ENCODE results near the gene DUS2. TPM values are rescaled to one million over a fixed set of nuclear protein-coding genes. Genes with fewer than 3 reads are reported as not detected.

DUS2 gene
- total RNA-seq (ENCODE audit: low replicate concordance), result 11.7 and 14.4 TPM in 2 replicates

DNA sequence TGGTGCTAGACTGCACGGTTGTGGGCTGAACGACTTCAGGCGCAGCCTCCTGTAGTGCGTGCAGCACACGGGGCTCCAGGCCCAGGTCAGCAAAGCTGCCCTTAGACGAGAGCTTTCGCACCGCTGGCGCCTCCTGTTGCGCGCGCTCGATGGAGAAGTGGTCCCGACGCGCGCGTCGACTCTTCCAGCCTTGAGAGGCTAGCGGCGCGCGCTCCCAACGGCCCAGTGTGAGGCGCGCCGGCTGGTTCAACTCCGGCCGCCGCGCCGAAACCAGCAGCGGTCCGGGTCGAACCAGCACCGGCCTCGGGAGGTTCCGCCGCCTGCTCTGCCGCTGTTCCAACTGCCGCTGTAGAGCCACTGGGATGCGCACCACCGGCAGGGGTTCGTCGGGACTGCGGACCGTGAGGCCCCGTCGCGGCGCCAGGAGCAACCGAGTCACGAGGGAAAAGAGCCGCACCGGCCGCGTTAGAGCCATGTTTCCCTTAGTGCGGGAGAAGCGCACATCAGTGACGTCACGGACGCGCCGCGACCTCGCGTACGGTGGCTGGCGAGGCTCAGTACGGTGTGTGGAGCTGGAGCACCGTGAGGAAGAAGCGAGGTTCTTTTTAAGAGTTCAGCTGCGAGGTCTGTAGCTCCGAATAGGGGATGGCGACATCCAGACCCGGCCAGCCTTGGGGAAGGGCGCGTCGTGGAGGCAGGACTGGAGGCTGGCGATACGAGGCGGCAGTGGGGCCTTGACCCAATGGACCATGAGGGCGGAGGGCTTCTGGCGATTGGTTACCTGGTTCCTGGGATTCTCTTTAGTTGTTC, at the start of gene DUS2, which contains the start of gene DDX28:
Gene DUS2, plus strand, starts transcription at position 557 of the 810 bp plus-strand sequence. CDS start 14,740 bp downstream, outside the sequence.
Gene DDX28, minus strand, starts transcription at position 505 of the 810 bp plus-strand sequence. Its CDS starts 30 bp downstream, at position 475.

DNA sequence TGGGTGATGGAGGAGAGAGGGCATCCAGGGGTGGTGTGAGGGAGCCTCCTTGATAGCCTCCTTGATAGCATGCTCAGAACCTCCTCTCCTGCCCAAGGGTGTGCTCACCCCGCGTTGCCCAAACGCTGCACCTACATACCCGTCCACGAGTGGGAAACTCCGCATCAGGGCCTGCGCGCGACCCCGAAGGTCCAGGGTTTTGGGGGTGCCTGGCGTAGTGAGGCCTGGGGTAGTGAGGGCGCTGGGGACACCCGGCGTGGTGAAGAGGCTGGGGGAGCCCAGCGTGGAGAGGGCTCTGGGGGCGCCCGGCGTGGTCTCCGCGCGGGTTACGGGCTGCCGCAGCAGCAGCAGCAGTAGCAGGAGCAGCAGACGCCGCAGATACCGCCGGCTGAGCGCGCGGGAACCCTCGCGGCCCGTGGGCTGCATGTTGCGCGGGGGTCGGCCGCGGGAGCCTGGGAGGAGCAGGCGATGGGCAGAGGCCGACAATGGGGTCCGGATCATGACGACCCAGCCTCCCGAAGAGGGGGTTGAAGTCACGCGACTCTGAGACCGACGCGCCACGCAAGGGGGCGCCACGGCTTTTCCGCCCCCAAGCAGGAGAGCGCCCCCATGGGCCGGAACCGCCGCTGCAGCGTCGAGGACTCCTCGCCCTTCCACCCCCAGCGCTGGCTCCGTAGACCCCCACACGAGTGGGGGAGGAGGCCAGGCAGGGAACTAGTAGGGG, 43.0 kb upstream of the DUS2 start, which contains the start of gene DPEP3:
Gene DPEP3, minus strand, starts transcription at position 545 of the 724 bp plus-strand sequence. Its CDS starts 119 bp downstream, at position 426.

DNA sequence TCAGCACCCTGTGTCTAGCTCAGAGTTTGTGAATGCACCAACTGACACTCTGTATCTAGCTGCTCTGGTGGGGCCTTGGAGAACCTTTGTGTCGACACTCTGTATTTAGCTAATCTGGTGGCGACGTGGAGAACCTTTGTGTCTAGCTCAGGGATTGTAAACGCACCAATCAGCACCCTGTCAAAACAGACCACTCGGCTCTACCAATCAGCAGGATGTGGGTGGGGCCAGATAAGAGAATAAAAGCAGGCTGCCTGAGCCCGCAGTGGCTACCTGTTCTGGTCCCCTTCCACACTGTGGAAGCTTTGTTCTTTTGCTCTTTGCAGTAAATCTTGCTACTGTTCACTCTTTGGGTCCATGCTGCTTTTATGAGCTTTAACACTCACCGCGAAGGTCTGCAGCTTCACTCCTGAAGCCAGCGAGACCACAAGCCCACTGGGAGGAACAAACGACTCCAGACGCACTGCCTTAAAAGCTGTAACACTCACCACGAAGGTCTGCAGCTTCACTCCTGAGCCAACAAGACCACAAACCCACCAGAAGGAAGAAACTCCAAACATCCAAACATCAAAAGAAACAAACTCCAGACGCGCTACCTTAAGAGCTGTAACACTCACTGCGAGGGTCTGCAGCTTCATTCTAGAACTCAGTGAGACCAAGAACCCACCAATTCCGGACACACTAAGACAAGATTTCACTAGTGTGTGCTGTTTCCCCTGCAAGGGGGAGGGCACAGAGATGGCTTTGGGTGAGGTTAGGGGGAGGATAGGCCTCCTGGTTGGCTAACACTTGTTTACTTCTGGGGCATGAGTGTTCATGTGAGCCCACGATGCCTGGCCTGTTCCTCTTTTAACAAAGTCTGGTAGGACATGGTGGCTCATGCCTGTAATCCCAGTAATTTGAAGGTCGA, 24.1 kb upstream of the DUS2 start, which contains the start of gene DPEP2:
Gene DPEP2, minus strand, starts transcription at position 706 of the 910 bp plus-strand sequence. CDS start 6,272 bp downstream, outside the sequence.

DNA sequence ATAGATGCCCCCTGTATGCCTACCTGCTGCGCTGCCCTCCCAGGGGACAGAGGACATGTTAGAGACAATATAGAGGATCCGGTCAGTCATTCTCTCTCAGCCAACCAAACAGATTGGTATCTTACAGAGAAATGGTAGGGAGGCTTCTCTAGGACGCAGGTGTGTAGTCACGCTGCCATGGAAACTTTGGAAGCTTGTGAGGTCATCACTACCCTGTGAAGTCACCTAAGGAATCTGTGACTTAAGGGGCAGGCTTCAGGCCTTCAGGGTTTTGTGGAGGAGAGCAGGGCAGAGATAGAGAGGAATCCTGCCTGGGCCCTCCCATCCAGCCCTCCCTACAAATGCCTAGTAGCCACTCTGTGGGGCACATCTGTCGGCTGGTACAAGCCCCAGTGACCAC, 7.4 kb upstream of the DUS2 start, which contains the start of gene DPEP2NB:
Gene DPEP2NB, minus strand, starts transcription at position 231 of the 400 bp plus-strand sequence. Its CDS starts 141 bp downstream, at position 90.

DNA sequence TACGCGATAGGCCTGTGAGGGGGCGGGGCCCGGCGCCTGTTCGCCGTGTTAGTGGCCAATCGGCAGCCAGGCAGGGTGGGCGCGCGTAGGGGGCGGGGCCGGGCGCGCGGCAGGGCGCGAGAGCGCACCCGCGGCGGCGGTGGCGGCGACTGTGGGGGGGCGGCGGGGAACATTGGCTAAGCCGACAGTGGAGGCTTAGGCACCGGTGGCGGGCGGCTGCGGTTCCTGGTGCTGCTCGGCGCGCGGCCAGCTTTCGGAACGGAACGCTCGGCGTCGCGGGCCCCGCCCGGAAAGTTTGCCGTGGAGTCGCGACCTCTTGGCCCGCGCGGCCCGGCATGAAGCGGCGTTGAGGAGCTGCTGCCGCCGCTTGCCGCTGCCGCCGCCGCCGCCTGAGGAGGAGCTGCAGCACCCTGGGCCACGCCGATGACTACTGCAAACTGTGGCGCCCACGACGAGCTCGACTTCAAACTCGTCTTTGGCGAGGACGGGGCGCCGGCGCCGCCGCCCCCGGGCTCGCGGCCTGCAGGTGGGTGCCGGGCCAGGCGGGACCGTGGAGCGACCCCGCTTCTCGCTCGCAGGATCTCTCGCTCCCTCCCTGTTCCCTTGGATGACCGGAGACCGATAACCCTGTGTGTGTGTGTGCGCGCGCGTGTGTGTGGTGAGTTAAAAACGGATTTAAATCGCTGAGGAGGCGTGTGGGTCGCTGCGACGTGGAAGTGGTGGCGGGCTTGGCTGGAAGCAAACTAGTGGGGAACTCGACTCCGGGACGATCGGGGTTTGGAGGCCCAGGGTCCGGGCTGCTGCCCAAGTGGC, 62.4 kb downstream of the DUS2 start, which contains the start of gene NFATC3:
Gene NFATC3, plus strand, starts transcription at position 112 of the 813 bp plus-strand sequence. Its CDS starts 312 bp downstream, at position 424.

Other genes starting within 250 kb of the DUS2 start
- 2.7 and 5.9 TPM in 2 replicates for gene RANBP10, start 216.7 kb upstream of the DUS2 start, total RNA-seq (ENCODE audit: low replicate concordance)
- gene TSNAXIP1, start 216.4 kb upstream of the DUS2 start, total RNA-seq (ENCODE audit: low replicate concordance), result 1.2 and 1.9 TPM in 2 replicates
- 26.3 and 47.7 TPM in 2 replicates for gene THAP11, start 181.0 kb upstream of the DUS2 start, total RNA-seq (ENCODE audit: low replicate concordance)
- gene NUTF2, start 176.4 kb upstream of the DUS2 start, total RNA-seq (ENCODE audit: low replicate concordance), result 79.6 and 157 TPM in 2 replicates
- 18.3 and 23.8 TPM in 2 replicates for gene CENPT, start 175.6 kb upstream of the DUS2 start, total RNA-seq (ENCODE audit: low replicate concordance)
- 46.8 and 50.8 TPM in 2 replicates for gene EDC4, start 150.2 kb upstream of the DUS2 start, total RNA-seq (ENCODE audit: low replicate concordance)
- gene NRN1L, start 138.4 kb upstream of the DUS2 start, total RNA-seq (ENCODE audit: low replicate concordance), result not detected in 2 replicates
- 13.5 and 31.1 TPM in 2 replicates for gene PSKH1, start 130.0 kb upstream of the DUS2 start, total RNA-seq (ENCODE audit: low replicate concordance)
- gene CTRL, start 91.4 kb upstream of the DUS2 start, total RNA-seq (ENCODE audit: low replicate concordance), result 0.38 TPM in 1 of 2 replicates, not detected in the other
- 64.9 and 89.9 TPM in 2 replicates for gene PSMB10, start 86.4 kb upstream of the DUS2 start, total RNA-seq (ENCODE audit: low replicate concordance)
- gene LCAT, start 79.2 kb upstream of the DUS2 start, total RNA-seq (ENCODE audit: low replicate concordance), result 3.3 and 4.6 TPM in 2 replicates
- 119 and 184 TPM in 2 replicates for gene SLC12A4, start 54.6 kb upstream of the DUS2 start, total RNA-seq (ENCODE audit: low replicate concordance)
- gene DPEP3, start 42.8 kb upstream of the DUS2 start, total RNA-seq (ENCODE audit: low replicate concordance), result not detected in 2 replicates
- gene DPEP2, start 23.8 kb upstream of the DUS2 start, total RNA-seq (ENCODE audit: low replicate concordance), result not detected in 2 replicates
- gene DPEP2NB, start 7.4 kb upstream of the DUS2 start, total RNA-seq (ENCODE audit: low replicate concordance), result not detected in 2 replicates
- 4.9 and 8.7 TPM in 2 replicates for gene DDX28, start 52 bp upstream of the DUS2 start, total RNA-seq (ENCODE audit: low replicate concordance)
- gene NFATC3, start 62.1 kb downstream of the DUS2 start, total RNA-seq (ENCODE audit: low replicate concordance), result 5.9 and 8.2 TPM in 2 replicates
- under 0.01 TPM in 1 of 2 replicates, not detected in the other for gene ESRP2, start 212.8 kb downstream of the DUS2 start, total RNA-seq (ENCODE audit: low replicate concordance)
- 18.6 and 23.8 TPM in 2 replicates for gene PLA2G15, start 222.1 kb downstream of the DUS2 start, total RNA-seq (ENCODE audit: low replicate concordance)
- 12.1 and 12.9 TPM in 2 replicates for gene SLC7A6, start 241.2 kb downstream of the DUS2 start, total RNA-seq (ENCODE audit: low replicate concordance)

All from smooth muscle cell of the coronary artery (primary cell).